Endometrium (tissue), 2 donors: Measurements from ENCODE around the gene GAN.

Experiments
- FAIRE-seq: peaks from 2 replicates; lab custom pipeline; 2012; peaks lifted over from hg19 to GRCh38; lab: Jason Lieb, UNC
- donor health status: control.
- donor health status: control.

GAN gene

GRCh38 chr16:81431554-81432353 lies 117.0 kb downstream of the GAN start:
- no peak for FAIRE-seq

- FAIRE-seq = no peak
Measured at GRCh38 chr16:81432937-81433557, 118.3 kb downstream of the GAN start.

GRCh38 chr16:81435103-81435502 lies 120.3 kb downstream of the GAN start:
- FAIRE-seq = no peak

GRCh38 chr16:81435567-81435966 lies 120.8 kb downstream of the GAN start:
- FAIRE-seq = no peak

GRCh38 chr16:81436386-81436785 lies 121.6 kb downstream of the GAN start:
- no peak for FAIRE-seq

- no peak for FAIRE-seq
Measured at GRCh38 chr16:81437865-81438264, 123.1 kb downstream of the GAN start.
